OCI-LY1 (cell line): ENCODE results near the gene GALNT2.

Experiments
- H2AFZ ChIP-seq: fragments of 200-600 bp; sonication (generic), shearing (Covaris generic); 2 replicates; pipeline ENCODE4 v1.6.0; 2014; ENCODE audit warnings: antibody characterized with exemption, mild to moderate bottlenecking, low read length
- H3F3A ChIP-seq: fragments of 200-600 bp; sonication (generic), shearing (Covaris generic); 2 replicates; pipeline ENCODE4 v1.6.0; 2014; ENCODE audit warnings: mild to moderate bottlenecking, antibody characterized with exemption, low read length, moderate library complexity; ENCODE audit not compliant: insufficient read depth
- H3K27ac ChIP-seq: fragments of 200-600 bp; sonication (generic); 2 replicates; pipeline ENCODE4 v1.5.1; 2014; ENCODE audit warnings: low read length, mixed run types, mild to moderate bottlenecking, low read depth; ENCODE audit not compliant: poor library complexity, severe bottlenecking
- H3K27me3 ChIP-seq: fragments of 200-600 bp; sonication (generic); 2 replicates; pipeline ENCODE4 v1.6.0; 2014; ENCODE audit warnings: antibody characterized with exemption, mild to moderate bottlenecking, low read length, moderate library complexity; ENCODE audit not compliant: insufficient read depth
- H3K36me3 ChIP-seq: fragments of 200-600 bp; sonication (generic); 2 replicates; pipeline ENCODE4 v1.6.1; 2014; ENCODE audit warnings: mild to moderate bottlenecking, antibody characterized with exemption, low read length, moderate library complexity, mixed read lengths; ENCODE audit not compliant: insufficient read depth
- H3K4me1 ChIP-seq: fragments of 200-600 bp; sonication (generic); 2 replicates; pipeline ENCODE4 v1.5.1; 2014; ENCODE audit warnings: mild to moderate bottlenecking, low read length, moderate library complexity; ENCODE audit not compliant: insufficient read depth, severe bottlenecking
- H3K4me2 ChIP-seq: fragments of 200-600 bp; sonication (generic), shearing (Covaris generic); 2 replicates; pipeline ENCODE4 v1.6.1; 2014; ENCODE audit warnings: low read length
- H3K4me3 ChIP-seq: fragments of 200-600 bp; sonication (generic); 2 replicates; pipeline ENCODE4 v1.5.1; 2014; ENCODE audit warnings: low read length, low read depth, mild to moderate bottlenecking, mixed read lengths; ENCODE audit not compliant: poor library complexity, severe bottlenecking
- H3K79me2 ChIP-seq: fragments of 200-600 bp; shearing (Covaris generic); 2 replicates; pipeline ENCODE4 v1.6.1; 2016; ENCODE audit warnings: mixed run types, low read length, mixed read lengths; ENCODE audit not compliant: insufficient read depth
- H3K9ac ChIP-seq: fragments of 200-600 bp; sonication (generic), shearing (Covaris generic); 2 replicates; pipeline ENCODE4 v1.6.1; 2014; ENCODE audit warnings: mild to moderate bottlenecking, low read length, mixed read lengths
- H3K9me2 ChIP-seq: fragments of 200-600 bp; sonication (generic), shearing (Covaris generic); 2 replicates; pipeline ENCODE4 v1.6.1; 2014; ENCODE audit warnings: low read depth, mild to moderate bottlenecking, low read length, mixed read lengths
- H3K9me3 ChIP-seq: fragments of 200-600 bp; shearing (Covaris generic); 2 replicates; pipeline ENCODE4 v1.6.1; 2014; ENCODE audit warnings: low read length, mixed read lengths
- H4K20me1 ChIP-seq: fragments of 200-600 bp; sonication (generic), shearing (Covaris generic); 2 replicates; pipeline ENCODE4 v1.6.0; 2016; ENCODE audit warnings: mild to moderate bottlenecking, low read length; ENCODE audit not compliant: insufficient read depth
- CTCF ChIP-seq: fragments of 200-600 bp; sonication (generic), shearing (Covaris generic); IDR thresholded peaks from 2 replicates; pipeline ENCODE4 v1.5.1; 2017; ENCODE audit warnings: mild to moderate bottlenecking, antibody characterized with exemption, low read length, moderate library complexity, mixed read lengths
- EZH2 ChIP-seq: fragments of 200-600 bp; sonication (generic), shearing (Covaris generic); IDR thresholded peaks from 2 replicates; pipeline ENCODE4 v1.8.0; 2017; ENCODE audit warnings: borderline replicate concordance, mixed run types, mild to moderate bottlenecking, antibody characterized with exemption, low read length, moderate library complexity, mixed read lengths

GALNT2 gene

DNA sequence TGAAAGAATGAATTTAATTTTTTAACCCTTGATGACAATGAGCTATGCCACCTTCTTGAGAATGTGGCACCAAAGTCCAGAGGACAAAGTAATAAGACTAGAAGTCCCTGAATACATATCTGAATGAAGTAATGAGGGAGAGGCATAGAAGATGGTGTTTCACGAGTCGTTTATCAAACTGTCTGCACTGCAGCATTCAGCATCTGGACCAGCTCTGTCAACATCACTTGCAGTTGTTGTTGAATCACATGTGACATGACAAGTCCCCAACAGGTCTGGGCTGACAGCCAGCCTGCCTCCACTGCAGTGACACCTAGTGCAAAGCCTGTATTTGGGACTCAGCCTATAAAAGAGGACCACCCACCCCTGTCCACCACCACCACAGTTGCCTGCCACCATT is 17.3 kb upstream of the GALNT2 start:
- Histone ChIP-seq H3K27me3 (peaks cover 4% of the 10 kb centered on the region; the same call in 1 of the 2 replicates), H3K4me1 (no peaks in the 10 kb centered on the region), H3K9ac (no peak overlapping the region), H3K9me3 (no peaks in the 10 kb centered on the region), H2AFZ (no peak overlapping the region), H3K36me3 (no peaks in the 10 kb centered on the region), H3K9me2 (no peaks in the 10 kb centered on the region), H4K20me1 (no peaks in the 10 kb centered on the region), H3K4me3 (no peak overlapping the region), H3F3A (no peaks in the 10 kb centered on the region), H3K27ac (no peak overlapping the region), H3K4me2 (no peak overlapping the region), H3K79me2 (no peaks in the 10 kb centered on the region)
- no peak for TF ChIP-seq CTCF
- no peak for TF ChIP-seq EZH2

GRCh38 chr1:230050973-230051735 is 15.9 kb upstream of the GALNT2 start:
- no peaks in the 10 kb centered on the region for H3K79me2 ChIP-seq
- no peaks in the 10 kb centered on the region for H3K4me1 ChIP-seq
- H2AFZ ChIP-seq = no peak overlapping the region
- H3K27me3 ChIP-seq = no peaks in the 10 kb centered on the region
- H3K4me2 ChIP-seq = no peak overlapping the region
- H3K9me3 ChIP-seq = no peaks in the 10 kb centered on the region
- no peaks in the 10 kb centered on the region for H3K36me3 ChIP-seq
- no peaks in the 10 kb centered on the region for H3F3A ChIP-seq
- TF ChIP-seq EZH2 = no peak
- no peak for TF ChIP-seq CTCF
- H3K9ac ChIP-seq = no peak overlapping the region
- H3K27ac ChIP-seq = no peak overlapping the region
- H3K4me3 ChIP-seq = no peak overlapping the region
- no peaks in the 10 kb centered on the region for H3K9me2 ChIP-seq
- H4K20me1 ChIP-seq = no peaks in the 10 kb centered on the region

DNA sequence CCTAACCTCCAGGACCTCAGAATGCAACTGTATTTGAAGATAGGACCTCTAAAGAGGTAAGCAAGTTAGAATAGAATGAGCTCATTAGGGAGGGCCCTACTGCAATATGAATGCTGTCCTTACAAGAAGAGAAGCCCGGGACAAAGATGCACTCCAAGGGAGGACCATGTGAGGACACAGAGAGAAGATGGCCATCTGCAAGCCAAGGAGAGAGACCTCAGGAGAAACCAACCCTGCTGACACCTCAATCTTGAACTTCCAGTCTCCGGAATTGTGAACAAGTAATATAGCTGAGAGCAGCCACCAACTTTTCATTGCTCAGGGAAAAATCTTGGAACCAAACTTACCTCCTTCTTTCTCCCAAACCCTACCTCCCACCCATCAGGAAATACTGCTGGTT is 15.0 kb upstream of the GALNT2 start:
- Histone ChIP-seq H3K27ac (no peak overlapping the region), H3K9me3 (no peaks in the 10 kb centered on the region), H3K27me3 (no peaks in the 10 kb centered on the region), H3K4me1 (no peaks in the 10 kb centered on the region), H3F3A (no peaks in the 10 kb centered on the region), H3K4me2 (no peak overlapping the region), H4K20me1 (no peaks in the 10 kb centered on the region), H3K9ac (no peak overlapping the region), H3K36me3 (no peaks in the 10 kb centered on the region), H2AFZ (no peak overlapping the region), H3K4me3 (no peak overlapping the region), H3K9me2 (no peaks in the 10 kb centered on the region), H3K79me2 (no peaks in the 10 kb centered on the region)
- TF ChIP-seq CTCF (no peak), EZH2 (no peak)
